K562 (cell line): ENCODE measurements around the gene SHBG. TPM values are rescaled to one million over a fixed set of nuclear protein-coding genes. Genes with fewer than 3 reads are reported as not detected.

Source experiments
- ATAC-seq: fragments of 200-7000 bp; cut with Tn5 transposase; 3 replicates; pipeline ENCODE4 v1.9.1; 2020; ENCODE audit warnings: moderate library complexity
- BruUV-seq: library from RNA; stranded (reverse); fragments of 400-500 nt; replicated peaks from 2 replicates; lab custom pipeline; 2021; lab: Mats Ljungman, UMichigan
- CTCF ChIA-PET: fragments of 300-600 bp; formaldehyde crosslinking; extraction: SDS; loops from one replicate; lab custom pipeline; 2021; ENCODE audit warnings: low intra/inter-chr PET ratio; lab: Yijun Ruan, JAX
- POLR2A ChIA-PET: fragments of 300-600, 350-650 bp; sonication (Branson Sonifier 250); formaldehyde crosslinking; extraction: SDS; loops from one replicate; lab custom pipeline; 2021; ENCODE audit warnings: antibody characterized with exemption, inconsistent platforms; lab: Yijun Ruan, JAX
- DNase-seq, 4 experiments: peaks; one replicate each; pipeline versions ENCODE4 v3.0.0 to v3.0.0-alpha.2; 2011 to 2018; ENCODE audit warnings: low spot score in 3 of 4, mixed read lengths in 3 of 4; ENCODE audit errors: extremely low read depth in 1 of 4
- FAIRE-seq: peaks from 2 replicates; lab custom pipeline; 2011; peaks lifted over from hg19 to GRCh38; lab: Jason Lieb, UNC
- H2AFZ ChIP-seq: 2 replicates; pipeline ENCODE4 v1.6.0; 2011; ENCODE audit warnings: low read depth, low read length, control low read depth, inconsistent platforms
- H3K27ac ChIP-seq: fragments of 200-600 bp; 3 replicates; pipeline ENCODE4 v1.8.0; 2011; ENCODE audit warnings: low read depth, mild to moderate bottlenecking, control low read depth, inconsistent platforms, low read length, moderate library complexity, mixed read lengths; ENCODE audit errors: extremely low read depth
- H3K27me3 ChIP-seq, 2 experiments: fragments of 300-600 bp in 1 of 2; 2 replicates in 1 of 2; 3 replicates in 1 of 2; pipeline versions ENCODE4 v1.6.0 to v1.8.0; 2011; ENCODE audit warnings: inconsistent platforms in 2 of 2, low read length in 2 of 2, mild to moderate bottlenecking in 1 of 2, mixed read lengths in 1 of 2, moderate library complexity in 1 of 2; ENCODE audit not compliant: control insufficient read depth in 2 of 2, insufficient read depth in 2 of 2
- H3K36me3 ChIP-seq: fragments of 300-600 bp; 3 replicates; pipeline ENCODE4 v1.8.0; 2011; ENCODE audit warnings: mild to moderate bottlenecking, low read length, inconsistent platforms; ENCODE audit not compliant: control insufficient read depth, insufficient read depth
- H3K4me1 ChIP-seq, 2 experiments: fragments of 200-600 bp in 1 of 2; replicated peaks in 1 of 2; 2 replicates in 1 of 2; 3 replicates in 1 of 2; pipeline versions ENCODE4 v1.5.1 to v1.8.0; 2011; ENCODE audit warnings: inconsistent platforms in 2 of 2, low read length in 2 of 2, mild to moderate bottlenecking in 1 of 2, mixed read lengths in 1 of 2, moderate library complexity in 1 of 2; ENCODE audit not compliant: control insufficient read depth in 2 of 2, insufficient read depth in 2 of 2
- H3K4me2 ChIP-seq: 2 replicates; pipeline ENCODE4 v1.6.1; 2011; ENCODE audit warnings: low read length, control low read depth, inconsistent platforms, mixed read lengths; ENCODE audit not compliant: insufficient read depth
- H3K4me3 ChIP-seq: fragments of 200-600 bp; sonication (generic), shearing (Covaris generic); 2 replicates; pipeline ENCODE4 v1.5.1; 2016; ENCODE audit warnings: control low read depth, inconsistent platforms
- H3K79me2 ChIP-seq: fragments of 200-600 bp; 3 replicates; pipeline ENCODE4 v1.8.0; 2011; ENCODE audit warnings: low read length, inconsistent platforms; ENCODE audit not compliant: control insufficient read depth, insufficient read depth
- H3K9ac ChIP-seq, 2 experiments: 2 replicates each; pipeline versions ENCODE4 v1.6.0 to v1.6.1; 2011; ENCODE audit warnings: low read depth in 2 of 2, low read length in 2 of 2, control low read depth in 1 of 2, inconsistent platforms in 1 of 2, mild to moderate bottlenecking in 1 of 2, mixed read lengths in 1 of 2; ENCODE audit not compliant: insufficient read depth in 1 of 2
- H3K9me1 ChIP-seq: one replicate; pipeline ENCODE4 v1.6.0; 2011; ENCODE audit warnings: inconsistent platforms, mild to moderate bottlenecking, low read length, moderate library complexity; ENCODE audit not compliant: control insufficient read depth, insufficient read depth
- H3K9me3 ChIP-seq: replicated peaks from 2 replicates; pipeline ENCODE4 v1.5.1; 2011; ENCODE audit warnings: low read depth, low read length, inconsistent platforms; ENCODE audit not compliant: control insufficient read depth, insufficient read depth
- H4K20me1 ChIP-seq: replicated peaks from 2 replicates; pipeline ENCODE4 v1.6.1; 2011; ENCODE audit warnings: low read length, inconsistent platforms, mixed read lengths; ENCODE audit not compliant: control insufficient read depth, insufficient read depth
- GTF2A2 ChIP-seq: IDR thresholded peaks from 2 replicates; pipeline ENCODE4 v1.6.1; 2016; ENCODE audit warnings: mild to moderate bottlenecking, missing genetic modification characterization, missing compliant biosample characterization
- HDAC1 ChIP-seq, 2 experiments: fragments of 450-650 bp; IDR thresholded peaks; 2 replicates each; pipeline ENCODE4 v1.6.1; 2016 to 2017; ENCODE audit warnings: inconsistent platforms in 1 of 2, mild to moderate bottlenecking in 1 of 2, moderate library complexity in 1 of 2
- HNRNPLL ChIP-seq: fragments of 200-400 bp; formaldehyde crosslinking; IDR thresholded peaks from 2 replicates; pipeline ENCODE4 v1.6.1; 2017; ENCODE audit warnings: low read length, low read depth, mild to moderate bottlenecking; ENCODE audit not compliant: poor library complexity, severe bottlenecking
- KDM5B ChIP-seq: fragments of 200-600 bp; sonication (generic); IDR thresholded peaks from 2 replicates; pipeline ENCODE4 v1.6.1; 2012; ENCODE audit warnings: low read depth, mild to moderate bottlenecking, moderate library complexity, low read length, control low read depth, inconsistent platforms; ENCODE audit not compliant: insufficient replicate concordance
- RBFOX2 ChIP-seq: fragments of 200-400 bp; formaldehyde crosslinking; IDR thresholded peaks from 2 replicates; pipeline ENCODE4 v1.6.1; 2017; ENCODE audit warnings: low read depth, mild to moderate bottlenecking, low read length, moderate library complexity
- TCF7L2 ChIP-seq: fragments of 150-350 bp; IDR thresholded peaks from 2 replicates; pipeline ENCODE4 v1.6.1; 2016; ENCODE audit warnings: low read depth, mild to moderate bottlenecking, low read length, moderate library complexity
- ZKSCAN1 ChIP-seq: fragments of 150-350 bp; IDR thresholded peaks from 2 replicates; pipeline ENCODE4 v1.6.1; 2016; ENCODE audit warnings: low read depth, low read length
- WGBS: fragments of 100-300 bp; shearing (Covaris generic); methylation state at CpG from one replicate; pipeline ENCODE4 v1.1.6; 2016; ENCODE audit warnings: low coverage, mixed read lengths; ENCODE audit not compliant: insufficient coverage; ENCODE audit errors: missing lambda C conversion rate; 5-methylcytosine and 5-hydroxymethylcytosine counted together
- in situ Hi-C: fragments of 300-500 bp; cut with MboI; formaldehyde crosslinking; loops from 4 replicates; pipeline ENCODE4 v1.15.0; 2018; ENCODE audit warnings: inconsistent platforms, mixed read lengths
- intact Hi-C: fragments of 100-400 bp; cut with micrococcal nuclease; formaldehyde crosslinking; loops from 2 replicates; pipeline ENCODE4 v1.14.2; 2022
- polyA plus RNA-seq, 8 experiments: library from polyadenylated mRNA; depleted of rRNA in 4 of 8; stranded (reverse) in 5 of 8; unstranded in 3 of 8; fragments of >200 nt; fragmentation: Nextera tagmentation in 2 of 8; fragmentation: Illumina TruSeq in 1 of 8; extraction: Ambion mirVana in 2 of 8; extraction: Trizol in 1 of 8; gene quantifications; 2 replicates each; pipeline versions ENCODE4 v1.2.1 to v1.2.3, GENCODE V29; 2011 to 2014; ENCODE audit warnings: inconsistent platforms in 1 of 8, missing spikeins in 1 of 8
- total RNA-seq, 7 experiments: library from RNA; depleted of rRNA in 6 of 7; stranded (reverse); fragments of >200 nt in 6 of 7; fragmentation: Illumina TruSeq in 2 of 7; extraction: Trizol in 2 of 7; gene quantifications; 2 replicates each; pipeline versions ENCODE4 v1.2.1 to v1.2.3, GENCODE V29; 2011 to 2021; ENCODE audit warnings: low replicate concordance in 1 of 7
- TF ChIP-seq, protein P1 (sequence below), 2 experiments: fragments of 450-650 bp in 1 of 2; sonication (generic) in 1 of 2; formaldehyde crosslinking in 1 of 2; IDR thresholded peaks; 2 replicates each; pipeline versions ENCODE4 v1.7.1 to v1.9.0; 2016 to 2022; ENCODE audit warnings: inconsistent platforms in 1 of 2, mild to moderate bottlenecking in 1 of 2, missing genetic modification reagents in 1 of 2
- TF ChIP-seq, protein P2 (sequence below), 2 experiments: IDR thresholded peaks; 2 replicates each; pipeline ENCODE4 v1.6.1; 2011; ENCODE audit warnings: borderline replicate concordance in 1 of 2, control low read depth in 1 of 2, low read depth in 1 of 2, low read length in 1 of 2, mild to moderate bottlenecking in 1 of 2, mixed read lengths in 1 of 2, moderate library complexity in 1 of 2; ENCODE audit not compliant: insufficient read depth in 1 of 2, insufficient read length in 1 of 2, poor library complexity in 1 of 2, severe bottlenecking in 1 of 2; ENCODE audit errors: extremely low read depth in 1 of 2

The SHBG gene
- total and polyA plus RNA-seq, 9 of the 15 experiments (the other 6 are each of a cell fraction or from before 2014, with no cell fraction given): not detected

DNA sequence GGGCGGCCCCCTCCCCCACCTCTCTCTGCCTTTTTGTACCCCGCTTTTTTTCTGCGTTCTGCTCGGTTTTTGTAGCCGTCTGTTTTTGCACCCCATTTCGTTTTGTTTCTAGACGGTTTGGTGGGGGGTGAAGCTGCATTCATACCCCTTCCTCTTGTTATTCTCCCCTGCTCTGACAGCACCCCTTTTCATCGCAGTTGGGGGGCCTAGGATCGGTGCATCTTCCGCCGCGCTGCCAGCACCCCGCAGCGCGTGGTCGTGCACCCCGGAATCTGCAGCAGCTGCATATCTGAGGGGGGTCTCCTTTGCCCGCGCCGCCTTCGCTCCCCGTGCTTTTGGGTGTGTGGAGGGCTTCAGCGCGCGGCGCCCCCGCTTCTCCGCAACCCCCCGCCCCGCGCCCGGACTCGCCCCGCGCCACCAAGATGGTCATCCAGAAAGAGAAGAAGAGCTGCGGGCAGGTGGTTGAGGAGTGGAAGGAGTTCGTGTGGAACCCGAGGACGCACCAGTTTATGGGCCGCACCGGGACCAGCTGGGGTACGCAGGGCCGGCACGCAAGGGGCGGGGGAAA, 21.2 kb downstream of the SHBG start:
- Histone ChIP-seq H3K27me3 (no peaks in the 10 kb centered on the region), H3K27ac (no peak overlapping the region), H4K20me1 (no peaks in the 10 kb centered on the region; the same call in 1 of the 2 replicates), H3K4me1 (peaks cover 18 to 48% of the 10 kb centered on the region in 2 experiments; a peak in 4 of 5 replicates), H3K9me1 (no peaks in the 10 kb centered on the region), H3K4me3 (peak overlapping the region; percentile 39), H3K9ac (peak overlapping the region; percentile 44 to 89; a peak in 3 of 4 replicates), H2AFZ (peak overlapping the region; percentile 59; the same call in 1 of the 2 replicates), H3K79me2 (no peaks in the 10 kb centered on the region), H3K9me3 (no peaks in the 10 kb centered on the region), H3K4me2 (peak overlapping the region; percentile 68), H3K36me3 (no peaks in the 10 kb centered on the region)
- 1% methylated on average over 19 of the region's 45 CpGs for WGBS
- in situ Hi-C loops: no loop called here
- ChIA-PET CTCF (no interaction called here), POLR2A (interaction anchor here (0.6 to 2.9 kb wide), 13 partner anchors 9 to 289 kb away, joined by 3 to 41 read pairs (median 5); partner anchors contain the start of genes CD68, MPDU1, SHBG and TP53)
- TF ChIP-seq HDAC1 (IDR thresholded peaks at IDR 0.05) (0 out of 4 replicates have a peak, but pooled peaks of 1 of the 2 experiments have one; percentile 30), RBFOX2 (peak; percentile 51), TCF7L2 (no peak), GTF2A2 (tag) (peak; percentile 38; the same call in 1 of the 2 replicates), HNRNPLL (no peak), KDM5B (peak; percentile 6), ZKSCAN1 (no peak)
- TF ChIP-seq, protein P1, sequence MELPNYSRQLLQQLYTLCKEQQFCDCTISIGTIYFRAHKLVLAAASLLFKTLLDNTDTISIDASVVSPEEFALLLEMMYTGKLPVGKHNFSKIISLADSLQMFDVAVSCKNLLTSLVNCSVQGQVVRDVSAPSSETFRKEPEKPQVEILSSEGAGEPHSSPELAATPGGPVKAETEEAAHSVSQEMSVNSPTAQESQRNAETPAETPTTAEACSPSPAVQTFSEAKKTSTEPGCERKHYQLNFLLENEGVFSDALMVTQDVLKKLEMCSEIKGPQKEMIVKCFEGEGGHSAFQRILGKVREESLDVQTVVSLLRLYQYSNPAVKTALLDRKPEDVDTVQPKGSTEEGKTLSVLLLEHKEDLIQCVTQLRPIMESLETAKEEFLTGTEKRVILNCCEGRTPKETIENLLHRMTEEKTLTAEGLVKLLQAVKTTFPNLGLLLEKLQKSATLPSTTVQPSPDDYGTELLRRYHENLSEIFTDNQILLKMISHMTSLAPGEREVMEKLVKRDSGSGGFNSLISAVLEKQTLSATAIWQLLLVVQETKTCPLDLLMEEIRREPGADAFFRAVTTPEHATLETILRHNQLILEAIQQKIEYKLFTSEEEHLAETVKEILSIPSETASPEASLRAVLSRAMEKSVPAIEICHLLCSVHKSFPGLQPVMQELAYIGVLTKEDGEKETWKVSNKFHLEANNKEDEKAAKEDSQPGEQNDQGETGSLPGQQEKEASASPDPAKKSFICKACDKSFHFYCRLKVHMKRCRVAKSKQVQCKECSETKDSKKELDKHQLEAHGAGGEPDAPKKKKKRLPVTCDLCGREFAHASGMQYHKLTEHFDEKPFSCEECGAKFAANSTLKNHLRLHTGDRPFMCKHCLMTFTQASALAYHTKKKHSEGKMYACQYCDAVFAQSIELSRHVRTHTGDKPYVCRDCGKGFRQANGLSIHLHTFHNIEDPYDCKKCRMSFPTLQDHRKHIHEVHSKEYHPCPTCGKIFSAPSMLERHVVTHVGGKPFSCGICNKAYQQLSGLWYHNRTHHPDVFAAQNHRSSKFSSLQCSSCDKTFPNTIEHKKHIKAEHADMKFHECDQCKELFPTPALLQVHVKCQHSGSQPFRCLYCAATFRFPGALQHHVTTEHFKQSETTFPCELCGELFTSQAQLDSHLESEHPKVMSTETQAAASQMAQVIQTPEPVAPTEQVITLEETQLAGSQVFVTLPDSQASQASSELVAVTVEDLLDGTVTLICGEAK (IDR thresholded peaks at IDR 0.05): peak; percentile 40; the same call in 1 of the 2 replicates
- TF ChIP-seq, protein P1 (CRISPR knock-in tag; IDR thresholded peaks at IDR 0.05): no peak
- TF ChIP-seq, protein P2, sequence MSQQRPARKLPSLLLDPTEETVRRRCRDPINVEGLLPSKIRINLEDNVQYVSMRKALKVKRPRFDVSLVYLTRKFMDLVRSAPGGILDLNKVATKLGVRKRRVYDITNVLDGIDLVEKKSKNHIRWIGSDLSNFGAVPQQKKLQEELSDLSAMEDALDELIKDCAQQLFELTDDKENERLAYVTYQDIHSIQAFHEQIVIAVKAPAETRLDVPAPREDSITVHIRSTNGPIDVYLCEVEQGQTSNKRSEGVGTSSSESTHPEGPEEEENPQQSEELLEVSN (IDR thresholded peaks at IDR 0.05; ENCODE audit: borderline replicate concordance in 1 of 2, extremely low read depth in 1 of 2, insufficient read depth in 1 of 2, insufficient read length in 1 of 2, low read depth in 1 of 2, low read length in 1 of 2, poor library complexity in 1 of 2, severe bottlenecking in 1 of 2): peak in 1 of 2 experiments; percentile 1
- DNase-seq: no peak
- intact Hi-C loops: no loop called here
- TSS peak; percentile 73 for BruUV-seq
- ATAC-seq: no peak
- FAIRE-seq: no peak
